K562 (cell line): ENCODE results near the gene GCH1. TPM values are rescaled to one million over a fixed set of nuclear protein-coding genes. Genes with fewer than 3 reads are reported as not detected.

ENCODE experiments used
- ATAC-seq: fragments of 200-7000 bp; cut with Tn5 transposase; 3 replicates; pipeline ENCODE4 v1.9.1; 2020; ENCODE audit warnings: moderate library complexity
- BruUV-seq: library from RNA; stranded (reverse); fragments of 400-500 nt; replicated peaks from 2 replicates; lab custom pipeline; 2021; lab: Mats Ljungman, UMichigan
- CTCF ChIA-PET: fragments of 300-600 bp; formaldehyde crosslinking; extraction: SDS; loops from one replicate; lab custom pipeline; 2021; ENCODE audit warnings: low intra/inter-chr PET ratio; lab: Yijun Ruan, JAX
- POLR2A ChIA-PET: fragments of 300-600, 350-650 bp; sonication (Branson Sonifier 250); formaldehyde crosslinking; extraction: SDS; loops from one replicate; lab custom pipeline; 2021; ENCODE audit warnings: antibody characterized with exemption, inconsistent platforms; lab: Yijun Ruan, JAX
- DNase-seq, 4 experiments: peaks; one replicate each; pipeline versions ENCODE4 v3.0.0 to v3.0.0-alpha.2; 2011 to 2018; ENCODE audit warnings: low spot score in 3 of 4, mixed read lengths in 3 of 4; ENCODE audit errors: extremely low read depth in 1 of 4
- FAIRE-seq: peaks from 2 replicates; lab custom pipeline; 2011; peaks lifted over from hg19 to GRCh38; lab: Jason Lieb, UNC
- H2AFZ ChIP-seq: 2 replicates; pipeline ENCODE4 v1.6.0; 2011; ENCODE audit warnings: low read depth, low read length, control low read depth, inconsistent platforms
- H3K27ac ChIP-seq: fragments of 200-600 bp; 3 replicates; pipeline ENCODE4 v1.8.0; 2011; ENCODE audit warnings: low read depth, mild to moderate bottlenecking, control low read depth, inconsistent platforms, low read length, moderate library complexity, mixed read lengths; ENCODE audit errors: extremely low read depth
- H3K27me3 ChIP-seq, 2 experiments: fragments of 300-600 bp in 1 of 2; 2 replicates in 1 of 2; 3 replicates in 1 of 2; pipeline versions ENCODE4 v1.6.0 to v1.8.0; 2011; ENCODE audit warnings: inconsistent platforms in 2 of 2, low read length in 2 of 2, mild to moderate bottlenecking in 1 of 2, mixed read lengths in 1 of 2, moderate library complexity in 1 of 2; ENCODE audit not compliant: control insufficient read depth in 2 of 2, insufficient read depth in 2 of 2
- H3K36me3 ChIP-seq: fragments of 300-600 bp; 3 replicates; pipeline ENCODE4 v1.8.0; 2011; ENCODE audit warnings: mild to moderate bottlenecking, low read length, inconsistent platforms; ENCODE audit not compliant: control insufficient read depth, insufficient read depth
- H3K4me1 ChIP-seq, 2 experiments: fragments of 200-600 bp in 1 of 2; replicated peaks in 1 of 2; 2 replicates in 1 of 2; 3 replicates in 1 of 2; pipeline versions ENCODE4 v1.5.1 to v1.8.0; 2011; ENCODE audit warnings: inconsistent platforms in 2 of 2, low read length in 2 of 2, mild to moderate bottlenecking in 1 of 2, mixed read lengths in 1 of 2, moderate library complexity in 1 of 2; ENCODE audit not compliant: control insufficient read depth in 2 of 2, insufficient read depth in 2 of 2
- H3K4me2 ChIP-seq: 2 replicates; pipeline ENCODE4 v1.6.1; 2011; ENCODE audit warnings: low read length, control low read depth, inconsistent platforms, mixed read lengths; ENCODE audit not compliant: insufficient read depth
- H3K4me3 ChIP-seq: fragments of 200-600 bp; sonication (generic), shearing (Covaris generic); 2 replicates; pipeline ENCODE4 v1.5.1; 2016; ENCODE audit warnings: control low read depth, inconsistent platforms
- H3K79me2 ChIP-seq: fragments of 200-600 bp; 3 replicates; pipeline ENCODE4 v1.8.0; 2011; ENCODE audit warnings: low read length, inconsistent platforms; ENCODE audit not compliant: control insufficient read depth, insufficient read depth
- H3K9ac ChIP-seq, 2 experiments: 2 replicates each; pipeline versions ENCODE4 v1.6.0 to v1.6.1; 2011; ENCODE audit warnings: low read depth in 2 of 2, low read length in 2 of 2, control low read depth in 1 of 2, inconsistent platforms in 1 of 2, mild to moderate bottlenecking in 1 of 2, mixed read lengths in 1 of 2; ENCODE audit not compliant: insufficient read depth in 1 of 2
- H3K9me1 ChIP-seq: one replicate; pipeline ENCODE4 v1.6.0; 2011; ENCODE audit warnings: inconsistent platforms, mild to moderate bottlenecking, low read length, moderate library complexity; ENCODE audit not compliant: control insufficient read depth, insufficient read depth
- H3K9me3 ChIP-seq: replicated peaks from 2 replicates; pipeline ENCODE4 v1.5.1; 2011; ENCODE audit warnings: low read depth, low read length, inconsistent platforms; ENCODE audit not compliant: control insufficient read depth, insufficient read depth
- H4K20me1 ChIP-seq: replicated peaks from 2 replicates; pipeline ENCODE4 v1.6.1; 2011; ENCODE audit warnings: low read length, inconsistent platforms, mixed read lengths; ENCODE audit not compliant: control insufficient read depth, insufficient read depth
- RB1 ChIP-seq: fragments of 450-650 bp; IDR thresholded peaks from 2 replicates; pipeline ENCODE4 v1.6.1; 2017; ENCODE audit warnings: low read depth, mild to moderate bottlenecking
- TGIF2 ChIP-seq: sonication (generic); formaldehyde crosslinking; IDR thresholded peaks from 2 replicates; pipeline ENCODE4 v1.8.1; 2022; ENCODE audit warnings: mild to moderate bottlenecking, missing genetic modification reagents, moderate library complexity
- ZNF121 ChIP-seq: sonication (generic); formaldehyde crosslinking; conservative IDR thresholded peaks from 2 replicates; pipeline ENCODE4 v1.8.0; 2022; ENCODE audit warnings: missing genetic modification reagents
- WGBS: fragments of 100-300 bp; shearing (Covaris generic); methylation state at CpG from one replicate; pipeline ENCODE4 v1.1.6; 2016; ENCODE audit warnings: low coverage, mixed read lengths; ENCODE audit not compliant: insufficient coverage; ENCODE audit errors: missing lambda C conversion rate; 5-methylcytosine and 5-hydroxymethylcytosine counted together
- in situ Hi-C: fragments of 300-500 bp; cut with MboI; formaldehyde crosslinking; loops from 4 replicates; pipeline ENCODE4 v1.15.0; 2018; ENCODE audit warnings: inconsistent platforms, mixed read lengths
- intact Hi-C: fragments of 100-400 bp; cut with micrococcal nuclease; formaldehyde crosslinking; loops from 2 replicates; pipeline ENCODE4 v1.14.2; 2022
- polyA plus RNA-seq, 8 experiments: library from polyadenylated mRNA; depleted of rRNA in 4 of 8; stranded (reverse) in 5 of 8; unstranded in 3 of 8; fragments of >200 nt; fragmentation: Nextera tagmentation in 2 of 8; fragmentation: Illumina TruSeq in 1 of 8; extraction: Ambion mirVana in 2 of 8; extraction: Trizol in 1 of 8; gene quantifications; 2 replicates each; pipeline versions ENCODE4 v1.2.1 to v1.2.3, GENCODE V29; 2011 to 2014; ENCODE audit warnings: inconsistent platforms in 1 of 8, missing spikeins in 1 of 8
- total RNA-seq, 7 experiments: library from RNA; depleted of rRNA in 6 of 7; stranded (reverse); fragments of >200 nt in 6 of 7; fragmentation: Illumina TruSeq in 2 of 7; extraction: Trizol in 2 of 7; gene quantifications; 2 replicates each; pipeline versions ENCODE4 v1.2.1 to v1.2.3, GENCODE V29; 2011 to 2021; ENCODE audit warnings: low replicate concordance in 1 of 7
- TF ChIP-seq, protein P1 (sequence below): fragments of 450-650 bp; IDR thresholded peaks from 2 replicates; pipeline ENCODE4 v1.6.1; 2016; ENCODE audit warnings: mild to moderate bottlenecking

GCH1 gene
- total and polyA plus RNA-seq, 9 of the 15 experiments (the other 6 are each of a cell fraction or from before 2014, with no cell fraction given) = 3.9 to 13.1 (median 6.5) TPM

DNA sequence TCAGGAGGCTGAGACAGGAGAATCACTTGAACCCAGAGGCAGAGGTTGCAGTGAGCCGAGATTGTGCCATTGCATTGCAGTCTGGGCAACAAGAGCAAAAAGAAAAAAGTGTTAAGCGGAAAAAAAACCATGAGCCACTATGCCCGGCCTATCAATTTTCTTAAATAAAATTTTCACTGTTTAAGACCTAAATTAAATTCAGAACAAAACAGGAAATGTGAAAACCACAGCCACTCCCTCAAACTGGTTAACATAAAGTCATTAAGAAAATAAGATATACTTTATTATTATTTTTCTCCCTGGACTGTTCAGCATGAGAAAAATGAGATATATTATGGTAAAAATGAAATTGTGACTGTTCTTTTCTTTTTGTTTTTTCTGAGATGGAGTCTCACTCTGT is 44.6 kb upstream of the GCH1 start (continued):
- TF ChIP-seq, protein P1, sequence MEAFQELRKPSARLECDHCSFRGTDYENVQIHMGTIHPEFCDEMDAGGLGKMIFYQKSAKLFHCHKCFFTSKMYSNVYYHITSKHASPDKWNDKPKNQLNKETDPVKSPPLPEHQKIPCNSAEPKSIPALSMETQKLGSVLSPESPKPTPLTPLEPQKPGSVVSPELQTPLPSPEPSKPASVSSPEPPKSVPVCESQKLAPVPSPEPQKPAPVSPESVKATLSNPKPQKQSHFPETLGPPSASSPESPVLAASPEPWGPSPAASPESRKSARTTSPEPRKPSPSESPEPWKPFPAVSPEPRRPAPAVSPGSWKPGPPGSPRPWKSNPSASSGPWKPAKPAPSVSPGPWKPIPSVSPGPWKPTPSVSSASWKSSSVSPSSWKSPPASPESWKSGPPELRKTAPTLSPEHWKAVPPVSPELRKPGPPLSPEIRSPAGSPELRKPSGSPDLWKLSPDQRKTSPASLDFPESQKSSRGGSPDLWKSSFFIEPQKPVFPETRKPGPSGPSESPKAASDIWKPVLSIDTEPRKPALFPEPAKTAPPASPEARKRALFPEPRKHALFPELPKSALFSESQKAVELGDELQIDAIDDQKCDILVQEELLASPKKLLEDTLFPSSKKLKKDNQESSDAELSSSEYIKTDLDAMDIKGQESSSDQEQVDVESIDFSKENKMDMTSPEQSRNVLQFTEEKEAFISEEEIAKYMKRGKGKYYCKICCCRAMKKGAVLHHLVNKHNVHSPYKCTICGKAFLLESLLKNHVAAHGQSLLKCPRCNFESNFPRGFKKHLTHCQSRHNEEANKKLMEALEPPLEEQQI = no peak

DNA sequence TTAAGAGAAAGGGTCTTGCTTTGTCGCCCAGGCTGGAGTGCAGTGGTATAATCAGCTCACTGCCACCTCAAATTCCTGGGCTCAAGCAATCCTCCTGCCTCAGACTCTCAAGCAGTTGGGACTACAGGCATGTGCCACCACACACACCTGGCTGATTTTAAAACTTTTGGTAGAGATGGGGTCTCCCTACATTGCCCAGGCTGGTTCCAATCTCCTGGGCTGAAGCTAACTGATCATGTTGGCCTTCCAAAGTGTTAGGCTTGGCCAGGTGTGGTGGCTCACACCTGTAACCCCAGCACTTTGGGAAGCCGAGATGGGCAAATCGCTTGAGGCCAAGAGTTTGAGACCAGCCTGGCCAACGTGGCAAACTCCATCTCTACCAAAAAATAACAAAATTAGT is 43.9 kb upstream of the GCH1 start:
- Histone ChIP-seq H3K27ac (no peak overlapping the region), H3K36me3 (peaks cover 33% of the 10 kb centered on the region; the same call in 2 of the 3 replicates), H2AFZ (no peak overlapping the region), H3K4me1 (no peaks in the 10 kb centered on the region), H3K27me3 (no peaks in the 10 kb centered on the region), H3K9me1 (no peaks in the 10 kb centered on the region), H3K4me3 (no peak overlapping the region), H3K9ac (no peak overlapping the region), H3K9me3 (no peaks in the 10 kb centered on the region), H3K4me2 (no peak overlapping the region), H4K20me1 (no peaks in the 10 kb centered on the region), H3K79me2 (no peaks in the 10 kb centered on the region)
- ChIA-PET POLR2A (no interaction called here), CTCF (no interaction called here)
- in situ Hi-C loops (no loop called here), intact Hi-C loops (no loop called here)
- no peak for FAIRE-seq
- 84% methylated on average over 3 of the region's 4 CpGs for WGBS
- TF ChIP-seq ZNF121 (CRISPR knock-in tag) (peak; percentile 27; the same call in 1 of the 2 replicates), TGIF2 (CRISPR knock-in tag) (no peak), RB1 (no peak)
- no TSS peak for BruUV-seq
- no peak for DNase-seq
- no peak for ATAC-seq
